NCI-H774 (cell line): Measurements from ENCODE around the gene CPXM1.
A peak's percentile ranks its signal among the peaks of the same experiment; 100 is the strongest.
"Not testable (repeated sequence)": the region's sequence is repeated elsewhere in the genome, so short reads cannot be mapped to it uniquely, and the experiment has no call there.

Experiments
- DNase-seq: peaks from one replicate; lab custom pipeline; 2025; lab: John Stamatoyannopoulos, UW

The CPXM1 gene

GRCh38 chr20:2800521-2801285 lies at the start of gene CPXM1:
Gene CPXM1 (minus strand): TSS chr20:2800627. CDS start chr20:2800572, 55 bp downstream.
- DNase-seq = no peak

GRCh38 chr20:2849529-2849928 lies 49.1 kb upstream of the CPXM1 start:
- no peak for DNase-seq

GRCh38 chr20:2847802-2848201 lies 47.4 kb upstream of the CPXM1 start:
- DNase-seq = no peak

GRCh38 chr20:2846698-2847097 lies 46.3 kb upstream of the CPXM1 start:
- DNase-seq = no peak

GRCh38 chr20:2845607-2846006 lies 45.2 kb upstream of the CPXM1 start:
- DNase-seq = no peak

- no peak for DNase-seq
These were observed 40.6 kb upstream of the CPXM1 start for GRCh38 chr20:2840967-2841531.

GRCh38 chr20:2840138-2840966 lies 39.9 kb upstream of the CPXM1 start, which contains the start of the genes PCED1A and VPS16:
Gene PCED1A (minus strand): TSS chr20:2840655. CDS start chr20:2839912, 743 bp downstream.
Gene VPS16 (plus strand): TSS chr20:2840745. CDS start chr20:2840775, 30 bp downstream.
- peak; percentile 81 for DNase-seq

- no peak for DNase-seq
These were observed 39.3 kb upstream of the CPXM1 start for GRCh38 chr20:2839732-2840137.

- no peak for DNase-seq
These were observed 38.6 kb upstream of the CPXM1 start for GRCh38 chr20:2838847-2839671.

- no peak for DNase-seq
These were observed 37.9 kb upstream of the CPXM1 start for GRCh38 chr20:2838170-2838797.

GRCh38 chr20:2837221-2837960 lies 37.0 kb upstream of the CPXM1 start:
- DNase-seq = no peak

GRCh38 chr20:2836035-2836434 lies 35.6 kb upstream of the CPXM1 start:
- DNase-seq = no peak

- DNase-seq = no peak
These were observed 34.9 kb upstream of the CPXM1 start for GRCh38 chr20:2835331-2835796.

GRCh38 chr20:2834401-2835110 lies 34.1 kb upstream of the CPXM1 start:
- DNase-seq = no peak

GRCh38 chr20:2833761-2834160 lies 33.3 kb upstream of the CPXM1 start:
- DNase-seq = no peak

- not testable (repeated sequence) for DNase-seq
These were observed 30.8 kb upstream of the CPXM1 start for GRCh38 chr20:2831206-2831605.

GRCh38 chr20:2829376-2829775 lies 28.9 kb upstream of the CPXM1 start:
- no peak for DNase-seq

- DNase-seq = no peak
These were observed 26.2 kb upstream of the CPXM1 start for GRCh38 chr20:2826655-2827054.

GRCh38 chr20:2825761-2826160 lies 25.3 kb upstream of the CPXM1 start:
- DNase-seq = no peak

- no peak for DNase-seq
These were observed 21.6 kb upstream of the CPXM1 start for GRCh38 chr20:2822073-2822472.
